Progenitor cell of endocrine pancreas (in vitro differentiated cells): ENCODE data around the gene CPN2. TPM values are rescaled to one million over a fixed set of nuclear protein-coding genes. Genes with fewer than 3 reads are reported as not detected.

Experiments
- DNase-seq: peaks from one replicate; pipeline ENCODE4 v3.0.0; 2021; ENCODE audit warnings: low spot score; ENCODE audit not compliant: unreplicated experiment
- H3K27ac Mint-ChIP-seq: 2 replicates; pipeline ENCODE4 v1.8.0; 2021; ENCODE audit warnings: mild to moderate bottlenecking, moderate library complexity, mixed read lengths
- H3K27me3 Mint-ChIP-seq: 2 replicates; pipeline ENCODE4 v1.8.0; 2021; ENCODE audit warnings: mixed read lengths
- H3K36me3 Mint-ChIP-seq: 2 replicates; pipeline ENCODE4 v1.8.0; 2022; ENCODE audit warnings: mixed read lengths; ENCODE audit not compliant: insufficient read depth
- H3K4me1 Mint-ChIP-seq: 2 replicates; pipeline ENCODE4 v1.8.0; 2021; ENCODE audit warnings: low read depth, mixed read lengths
- H3K4me3 Mint-ChIP-seq: 2 replicates; pipeline ENCODE4 v1.8.0; 2021; ENCODE audit warnings: low read depth, mild to moderate bottlenecking, moderate library complexity, mixed read lengths
- H3K9me3 Mint-ChIP-seq: 2 replicates; pipeline ENCODE4 v1.8.0; 2021; ENCODE audit warnings: low read depth, mixed read lengths
- total RNA-seq: library from RNA; stranded (reverse); gene quantifications from 2 replicates; pipeline ENCODE4 v1.2.1, GENCODE V29; 2021
- TF ChIP-seq, protein P1 (sequence below): fragments of 200-600 bp; sonication (generic); IDR thresholded peaks from one replicate; pipeline ENCODE4 v1.5.0; 2021; ENCODE audit warnings: antibody characterized with exemption, mild to moderate bottlenecking; ENCODE audit not compliant: unreplicated experiment

Gene CPN2
- total RNA-seq, 1 donor from 2014 or later = not detected

- Mint-ChIP-seq H3K27me3 (peaks cover 24% of the 10 kb centered on the region), H3K36me3 (no peaks in the 10 kb centered on the region), H3K4me1 (peaks cover 3% of the 10 kb centered on the region), H3K27ac (no peak overlapping the region), H3K4me3 (no peak overlapping the region), H3K9me3 (no peaks in the 10 kb centered on the region)
- DNase-seq = no peak
- TF ChIP-seq, protein P1, sequence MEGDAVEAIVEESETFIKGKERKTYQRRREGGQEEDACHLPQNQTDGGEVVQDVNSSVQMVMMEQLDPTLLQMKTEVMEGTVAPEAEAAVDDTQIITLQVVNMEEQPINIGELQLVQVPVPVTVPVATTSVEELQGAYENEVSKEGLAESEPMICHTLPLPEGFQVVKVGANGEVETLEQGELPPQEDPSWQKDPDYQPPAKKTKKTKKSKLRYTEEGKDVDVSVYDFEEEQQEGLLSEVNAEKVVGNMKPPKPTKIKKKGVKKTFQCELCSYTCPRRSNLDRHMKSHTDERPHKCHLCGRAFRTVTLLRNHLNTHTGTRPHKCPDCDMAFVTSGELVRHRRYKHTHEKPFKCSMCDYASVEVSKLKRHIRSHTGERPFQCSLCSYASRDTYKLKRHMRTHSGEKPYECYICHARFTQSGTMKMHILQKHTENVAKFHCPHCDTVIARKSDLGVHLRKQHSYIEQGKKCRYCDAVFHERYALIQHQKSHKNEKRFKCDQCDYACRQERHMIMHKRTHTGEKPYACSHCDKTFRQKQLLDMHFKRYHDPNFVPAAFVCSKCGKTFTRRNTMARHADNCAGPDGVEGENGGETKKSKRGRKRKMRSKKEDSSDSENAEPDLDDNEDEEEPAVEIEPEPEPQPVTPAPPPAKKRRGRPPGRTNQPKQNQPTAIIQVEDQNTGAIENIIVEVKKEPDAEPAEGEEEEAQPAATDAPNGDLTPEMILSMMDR = no peak
Measured at GRCh38 chr3:194377708-194378107, 26.6 kb upstream of the CPN2 start.

DNA sequence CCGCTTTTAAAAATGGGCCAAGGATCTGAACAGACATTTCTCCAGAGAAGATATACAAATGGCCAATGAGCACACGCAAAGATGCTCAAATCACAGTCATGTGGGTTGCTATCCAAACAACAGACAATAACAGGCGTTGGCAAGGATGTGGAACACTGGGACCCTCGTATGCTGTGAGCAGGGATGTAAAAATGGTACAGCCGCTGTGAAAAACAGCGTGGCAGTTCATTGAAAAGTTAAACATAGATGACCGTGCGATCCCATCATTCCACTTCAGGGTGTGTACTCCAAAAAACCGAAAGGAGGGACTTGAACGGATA, 25.1 kb upstream of the CPN2 start:
- Mint-ChIP-seq H3K27ac (no peak overlapping the region), H3K4me1 (peaks cover 3% of the 10 kb centered on the region), H3K27me3 (peaks cover 24% of the 10 kb centered on the region), H3K9me3 (no peaks in the 10 kb centered on the region), H3K36me3 (no peaks in the 10 kb centered on the region), H3K4me3 (no peak overlapping the region)
- TF ChIP-seq, protein P1 = no peak
- DNase-seq = no peak

GRCh38 chr3:194375473-194376240, 24.5 kb upstream of the CPN2 start:
- peaks cover 26% of the 10 kb centered on the region for H3K27me3 Mint-ChIP-seq
- no peak overlapping the region for H3K27ac Mint-ChIP-seq
- no peak overlapping the region for H3K4me3 Mint-ChIP-seq
- H3K4me1 Mint-ChIP-seq = peaks cover 3% of the 10 kb centered on the region
- H3K9me3 Mint-ChIP-seq = no peaks in the 10 kb centered on the region
- DNase-seq = no peak
- H3K36me3 Mint-ChIP-seq = no peaks in the 10 kb centered on the region
- TF ChIP-seq, protein P1 = no peak

GRCh38 chr3:194374935-194375334, 23.8 kb upstream of the CPN2 start:
- no peak overlapping the region for H3K27ac Mint-ChIP-seq
- no peak for DNase-seq
- no peaks in the 10 kb centered on the region for H3K36me3 Mint-ChIP-seq
- no peak overlapping the region for H3K4me3 Mint-ChIP-seq
- H3K27me3 Mint-ChIP-seq = peaks cover 31% of the 10 kb centered on the region
- TF ChIP-seq, protein P1 = no peak
- no peaks in the 10 kb centered on the region for H3K9me3 Mint-ChIP-seq
- peaks cover 3% of the 10 kb centered on the region for H3K4me1 Mint-ChIP-seq

DNA sequence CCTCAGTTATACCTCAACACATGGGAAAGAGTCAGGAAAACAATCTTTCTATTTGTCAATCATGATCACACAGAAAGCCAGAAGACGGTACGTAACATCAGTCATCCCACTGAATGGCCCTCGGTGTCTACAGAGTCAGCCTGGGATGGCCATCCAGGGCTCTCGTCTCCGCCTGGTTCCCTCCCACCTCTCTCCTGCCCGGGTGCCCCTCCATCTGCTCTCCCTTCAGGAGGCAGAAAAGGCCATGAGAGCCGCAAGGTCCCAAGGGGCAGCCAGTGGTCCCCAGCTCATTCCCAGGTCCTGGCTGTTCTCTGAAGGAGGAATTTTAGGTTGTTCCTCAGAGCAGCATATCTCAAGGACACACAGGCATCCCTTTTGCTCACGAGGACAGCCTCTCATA, 22.8 kb upstream of the CPN2 start:
- Mint-ChIP-seq H3K4me1 (peaks cover 1% of the 10 kb centered on the region), H3K36me3 (no peaks in the 10 kb centered on the region), H3K9me3 (no peaks in the 10 kb centered on the region), H3K27me3 (peaks cover 39% of the 10 kb centered on the region), H3K27ac (no peak overlapping the region), H3K4me3 (no peak overlapping the region)
- no peak for DNase-seq
- TF ChIP-seq, protein P1 = no peak
